ENCODE measurements around the gene ZKSCAN2.

The ZKSCAN2 gene

GRCh38 chr16:25223964-25224363 is 33.7 kb downstream of the ZKSCAN2 start:
- no peak for DNase-seq (ENCODE audit: low spot score)

GRCh38 chr16:25222959-25223358 is 34.7 kb downstream of the ZKSCAN2 start:
- no peak for DNase-seq (ENCODE audit: low spot score)

- DNase-seq (ENCODE audit: low spot score): no peak
Observed at GRCh38 chr16:25219070-25219737, 38.4 kb downstream of the ZKSCAN2 start.

- DNase-seq (ENCODE audit: low spot score): no peak
Observed at GRCh38 chr16:25217921-25218320, 39.7 kb downstream of the ZKSCAN2 start.

- DNase-seq (ENCODE audit: low spot score): no peak
Observed at GRCh38 chr16:25217112-25217511, 40.5 kb downstream of the ZKSCAN2 start.

DNA sequence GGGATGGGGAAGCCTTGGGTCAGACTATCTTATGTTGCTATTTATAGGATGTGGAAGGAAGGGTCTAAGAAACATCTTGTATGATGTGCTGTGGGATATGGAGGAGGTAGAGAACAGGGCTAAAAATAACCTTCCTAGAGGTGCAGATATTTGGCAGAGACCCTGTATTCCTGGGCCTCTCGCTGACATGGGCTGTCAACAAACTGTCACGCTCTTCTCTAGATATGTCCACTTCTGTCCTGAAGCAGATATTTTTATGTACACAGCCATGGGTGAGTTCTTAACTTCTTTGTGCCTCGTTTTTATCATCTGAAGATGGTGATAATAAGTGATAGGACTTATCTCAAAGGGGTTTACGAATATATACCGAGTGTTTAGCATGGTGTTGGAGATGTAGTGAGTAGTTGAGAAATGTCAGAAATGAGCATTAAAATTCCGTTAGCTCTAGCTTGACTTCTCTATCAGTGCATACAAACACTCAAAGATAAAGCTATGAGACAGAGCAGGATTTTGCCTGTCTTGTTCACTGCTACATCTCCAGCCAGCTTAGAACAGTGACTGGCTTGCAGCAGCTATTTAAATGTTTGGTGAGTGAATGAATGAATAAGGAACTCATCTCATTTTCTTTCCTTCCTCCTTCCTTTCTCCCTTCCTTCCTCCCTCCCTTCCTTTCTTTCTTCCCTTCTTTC is 43.8 kb downstream of the ZKSCAN2 start:
- no peak for DNase-seq (ENCODE audit: low spot score)

- DNase-seq (ENCODE audit: low spot score): no peak
Observed at GRCh38 chr16:25212636-25213035, 45.0 kb downstream of the ZKSCAN2 start.

DNA sequence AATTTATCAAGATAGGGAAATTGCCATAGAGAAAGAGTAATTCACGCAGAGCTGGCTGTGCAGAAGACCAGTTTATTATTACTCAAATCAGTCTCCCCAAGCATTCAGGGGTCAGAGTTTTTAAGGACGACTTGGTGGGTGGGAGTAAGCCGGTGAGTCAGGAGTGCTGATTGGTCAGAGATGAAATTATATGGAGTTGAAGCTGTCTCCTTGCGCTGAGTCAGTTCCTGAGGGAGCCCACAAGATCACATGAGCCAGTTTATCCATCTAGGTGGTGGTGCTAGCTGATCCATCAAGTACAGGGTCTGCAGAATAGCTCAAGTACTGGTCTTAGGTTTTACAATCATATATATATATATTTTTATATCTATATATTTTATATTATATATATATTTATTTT is 46.9 kb downstream of the ZKSCAN2 start:
- DNase-seq (ENCODE audit: low spot score): no peak

- DNase-seq (ENCODE audit: low spot score): no peak
Observed at GRCh38 chr16:25199457-25199856, 58.2 kb downstream of the ZKSCAN2 start.

DNA sequence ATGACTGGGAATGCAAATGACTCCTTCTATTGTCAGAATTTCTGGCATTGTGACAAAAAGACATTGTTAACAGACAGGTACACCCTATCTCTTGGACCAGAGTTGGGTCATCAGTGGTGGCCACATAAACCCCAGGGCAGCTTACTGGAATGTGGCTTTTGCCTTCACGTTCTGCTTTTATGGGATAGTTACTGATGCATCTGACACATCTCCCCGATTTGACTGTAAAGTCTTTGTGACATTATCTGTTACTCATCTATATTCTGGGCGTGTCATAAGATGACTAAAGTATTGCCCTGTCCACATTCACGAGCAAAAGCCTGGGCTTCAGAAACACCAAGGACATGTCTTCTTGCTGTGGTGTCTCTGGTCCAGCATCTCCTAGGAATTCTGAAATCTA is 59.6 kb downstream of the ZKSCAN2 start:
- DNase-seq (ENCODE audit: low spot score): no peak

GRCh38 chr16:25194273-25194878 is 63.3 kb downstream of the ZKSCAN2 start:
- no peak for DNase-seq (ENCODE audit: low spot score)

DNA sequence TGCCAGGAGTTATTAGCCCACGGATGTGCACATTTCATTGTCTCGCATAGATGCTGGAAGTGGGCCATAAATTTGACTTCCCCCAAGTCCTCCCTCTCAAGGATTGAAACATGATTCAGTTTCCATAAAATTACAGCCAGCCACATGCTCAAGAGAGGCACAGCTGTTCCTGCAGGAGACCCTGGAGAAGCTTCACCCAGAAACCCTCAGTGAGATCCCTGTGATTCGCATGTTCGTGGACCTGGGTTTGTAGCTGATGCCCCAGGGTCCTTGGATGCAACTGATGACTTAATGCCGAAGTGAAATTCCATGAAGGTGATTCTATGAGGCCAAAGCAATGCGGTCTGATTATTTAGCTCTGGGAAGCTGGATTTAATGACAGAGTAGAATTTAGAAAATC is 65.5 kb downstream of the ZKSCAN2 start:
- DNase-seq (ENCODE audit: low spot score): no peak

DNA sequence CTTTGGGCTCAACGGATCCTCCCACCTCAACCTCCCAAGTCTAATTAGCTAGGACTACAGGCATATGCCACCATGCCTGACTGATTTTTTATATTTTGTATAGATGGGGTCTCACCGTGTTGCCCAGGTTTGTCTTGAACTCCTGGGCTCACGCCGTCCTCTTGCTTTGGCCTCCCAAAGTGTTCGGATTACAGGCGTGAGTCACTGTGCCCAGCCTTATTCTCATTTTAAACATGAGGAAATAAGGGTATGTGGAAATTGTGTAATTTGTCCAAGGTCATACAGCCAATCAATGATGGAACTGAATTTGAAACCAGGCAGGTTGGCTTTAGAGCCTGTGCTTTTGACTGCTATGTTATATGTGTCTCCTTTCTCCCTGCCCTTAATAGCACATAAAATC is 68.3 kb downstream of the ZKSCAN2 start:
- DNase-seq (ENCODE audit: low spot score): no peak

GRCh38 chr16:25187491-25187795 is 70.2 kb downstream of the ZKSCAN2 start:
- no peak for DNase-seq (ENCODE audit: low spot score)
